GM12878 (cell line): ENCODE results near the gene LGALS9C. TPM values are rescaled to one million over a fixed set of nuclear protein-coding genes. Genes with fewer than 3 reads are reported as not detected.
"Not testable (repeated sequence)": the region's sequence is repeated elsewhere in the genome, so short reads cannot be mapped to it uniquely, and the experiment has no call there.

Experiments
- ATAC-seq: fragments of 200-7000 bp; cut with Tn5 transposase; 3 replicates; pipeline ENCODE4 v1.9.1; 2020; ENCODE audit warnings: mild to moderate bottlenecking, moderate library complexity
- BruUV-seq: library from RNA; stranded (reverse); fragments of 400-500 nt; replicated peaks from 2 replicates; lab custom pipeline; 2021; lab: Mats Ljungman, UMichigan
- CTCF ChIA-PET: fragments of 300-600 bp; sonication (Branson Sonifier 250); formaldehyde crosslinking; extraction: SDS; loops from one replicate; lab custom pipeline; 2021; ENCODE audit warnings: inconsistent platforms; lab: Yijun Ruan, JAX
- POLR2A ChIA-PET: fragments of 350-600 bp; formaldehyde crosslinking; extraction: SDS; loops from one replicate; lab custom pipeline; 2021; ENCODE audit warnings: inconsistent platforms; lab: Charles Lee
- RAD21 ChIA-PET: fragments of 300-600 bp; sonication (Branson Sonifier 250); formaldehyde crosslinking; loops from one replicate; lab custom pipeline; 2023; ENCODE audit warnings: antibody characterized with exemption; ENCODE audit not compliant: unreplicated experiment; lab: Charles Lee
- SMC1A ChIA-PET: fragments of 300-600 bp; sonication (Branson Sonifier 250); formaldehyde crosslinking; loops from one replicate; lab custom pipeline; 2023; ENCODE audit not compliant: unreplicated experiment, uncharacterized antibody; lab: Charles Lee
- DNase-seq: peaks from one replicate; pipeline ENCODE4 v3.0.0-alpha.2; 2011; ENCODE audit warnings: low read depth, low spot score
- FAIRE-seq: peaks from 3 replicates; lab custom pipeline; 2011; peaks lifted over from hg19 to GRCh38; lab: Jason Lieb, UNC
- H2AFZ ChIP-seq: 2 replicates; pipeline ENCODE4 v1.6.0; 2011; ENCODE audit warnings: low read depth, low read length, control low read depth; ENCODE audit not compliant: control insufficient read depth
- H3K27ac ChIP-seq: 2 replicates; pipeline ENCODE4 v1.5.1; 2011; ENCODE audit warnings: control low read depth; ENCODE audit not compliant: control insufficient read depth, insufficient read depth
- H3K27me3 ChIP-seq, 2 experiments: replicated peaks in 1 of 2; 2 replicates each; pipeline versions ENCODE4 v1.6.0 to v1.6.1; 2011; ENCODE audit warnings: low read length in 1 of 2; ENCODE audit not compliant: control insufficient read depth in 2 of 2, insufficient read depth in 2 of 2
- H3K36me3 ChIP-seq, 2 experiments: 2 replicates each; pipeline ENCODE4 v1.5.1; 2011; ENCODE audit warnings: low read length in 1 of 2; ENCODE audit not compliant: control insufficient read depth in 2 of 2, insufficient read depth in 2 of 2
- H3K4me1 ChIP-seq: 2 replicates; pipeline ENCODE4 v1.6.1; 2011; ENCODE audit warnings: mild to moderate bottlenecking, low read length, moderate library complexity, mixed read lengths; ENCODE audit not compliant: control insufficient read depth, insufficient read depth
- H3K4me2 ChIP-seq: 2 replicates; pipeline ENCODE4 v1.6.0; 2011; ENCODE audit warnings: control low read depth; ENCODE audit not compliant: control insufficient read depth, insufficient read depth
- H3K4me3 ChIP-seq: fragments of 200-600 bp; sonication (generic); 2 replicates; pipeline ENCODE4 v1.5.1; 2016
- H3K79me2 ChIP-seq: 2 replicates; pipeline ENCODE4 v1.6.0; 2011; ENCODE audit warnings: low read length; ENCODE audit not compliant: control insufficient read depth, insufficient read depth
- H3K9ac ChIP-seq: 2 replicates; pipeline ENCODE4 v1.8.0; 2011; ENCODE audit warnings: low read length, control low read depth, mixed read lengths; ENCODE audit not compliant: control insufficient read depth, insufficient read depth
- H3K9me3 ChIP-seq: replicated peaks from 3 replicates; pipeline ENCODE4 v1.5.1; 2011; ENCODE audit warnings: mild to moderate bottlenecking, low read length; ENCODE audit not compliant: control insufficient read depth, insufficient read depth
- H4K20me1 ChIP-seq: 2 replicates; pipeline ENCODE4 v1.6.0; 2011; ENCODE audit not compliant: control insufficient read depth, insufficient read depth
- WGBS: methylation state at CpG from one replicate; pipeline ENCODE4 v1.1.6; 2016; ENCODE audit warnings: low lambda C conversion rate; ENCODE audit not compliant: insufficient replicate concordance, insufficient coverage; ENCODE audit errors: missing lambda C conversion rate; 5-methylcytosine and 5-hydroxymethylcytosine counted together
- in situ Hi-C: fragments of 300-500 bp; cut with MboI; formaldehyde crosslinking; loops from 9 replicates; pipeline ENCODE4 v1.14.3; 2018; ENCODE audit warnings: mixed read lengths
- intact Hi-C: fragments of 100-400 bp; cut with micrococcal nuclease; formaldehyde crosslinking; loops from one replicate; pipeline ENCODE4 v1.14.2; 2022; ENCODE audit not compliant: unreplicated experiment
- polyA plus RNA-seq, 11 experiments: library from polyadenylated mRNA; depleted of rRNA in 4 of 11; unstranded in 6 of 11; stranded (reverse) in 5 of 11; fragments of >200 nt; fragmentation: Nextera tagmentation in 4 of 11; fragmentation: Illumina TruSeq in 1 of 11; extraction: Ambion mirVana in 4 of 11; extraction: Trizol in 1 of 11; gene quantifications; 1 replicate in 1 of 11; 2 replicates in 10 of 11; pipeline versions ENCODE4 v1.2.1 to v1.2.3, GENCODE V29; 2011 to 2016; ENCODE audit warnings: inconsistent platforms in 2 of 11, missing spikeins in 2 of 11, low read depth in 1 of 11
- total RNA-seq, 4 experiments: library from RNA; depleted of rRNA in 3 of 4; stranded (reverse); fragments of >200 nt in 3 of 4; fragmentation: Illumina TruSeq in 1 of 4; extraction: Trizol in 1 of 4; gene quantifications; 2 replicates each; pipeline versions ENCODE4 v1.2.1 to v1.2.3, GENCODE V29; 2013 to 2021

LGALS9C gene
- total and polyA plus RNA-seq, 10 of the 15 experiments (the other 5 are each of a cell fraction or from before 2014, with no cell fraction given): 0.18 to 2.0 (median 1.1) TPM; not detected in 1

DNA sequence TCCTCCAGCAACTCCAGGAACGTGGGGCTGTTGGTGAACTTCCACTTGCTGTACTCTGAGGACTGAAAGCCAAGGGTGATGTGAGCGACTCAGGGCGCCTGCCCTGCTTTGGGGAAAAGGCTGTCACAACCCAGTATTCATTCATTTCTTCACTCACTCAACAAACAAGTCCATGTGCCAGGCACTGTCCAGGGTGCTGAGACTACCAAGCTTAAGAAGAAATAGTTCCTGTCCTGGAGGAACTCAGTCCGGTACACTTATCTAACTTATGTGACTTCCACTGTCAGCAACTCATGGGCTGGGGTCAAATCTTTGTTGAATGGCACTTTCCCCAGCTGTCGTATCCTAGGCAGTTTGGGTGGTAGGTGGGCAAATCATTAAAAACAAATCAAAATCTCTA is 26.6 kb downstream of the LGALS9C start:
- RAD21 ChIA-PET, DNase-seq, H3K4me2 ChIP-seq, SMC1A ChIA-PET, POLR2A ChIA-PET, in situ Hi-C loops, H4K20me1 ChIP-seq, BruUV-seq, H3K36me3 ChIP-seq, CTCF ChIA-PET, H3K9ac ChIP-seq, FAIRE-seq, H3K27ac ChIP-seq, H3K27me3 ChIP-seq, H3K4me1 ChIP-seq, H3K4me3 ChIP-seq, H2AFZ ChIP-seq, ATAC-seq, H3K9me3 ChIP-seq, H3K79me2 ChIP-seq, intact Hi-C loops: not testable (repeated sequence)
- WGBS: no CpG with 5 or more reads among the region's 5 CpGs

GRCh38 chr17:18507729-18508128 is 31.1 kb downstream of the LGALS9C start:
- H3K9me3 ChIP-seq, FAIRE-seq, H3K4me1 ChIP-seq, ATAC-seq, H3K4me2 ChIP-seq, H3K27me3 ChIP-seq, POLR2A ChIA-PET, H3K9ac ChIP-seq, H3K36me3 ChIP-seq, H3K27ac ChIP-seq, BruUV-seq, in situ Hi-C loops, H3K4me3 ChIP-seq, SMC1A ChIA-PET, H3K79me2 ChIP-seq, H4K20me1 ChIP-seq, CTCF ChIA-PET, intact Hi-C loops, H2AFZ ChIP-seq, DNase-seq, RAD21 ChIA-PET: not testable (repeated sequence)
- 0% methylated on average over 2 of the region's 9 CpGs for WGBS

GRCh38 chr17:18508667-18509066 is 32.1 kb downstream of the LGALS9C start:
- FAIRE-seq, H3K27me3 ChIP-seq, in situ Hi-C loops, H3K36me3 ChIP-seq, RAD21 ChIA-PET, intact Hi-C loops, POLR2A ChIA-PET, SMC1A ChIA-PET, ATAC-seq, H3K27ac ChIP-seq, H3K79me2 ChIP-seq, H2AFZ ChIP-seq, H4K20me1 ChIP-seq, BruUV-seq, H3K4me2 ChIP-seq, H3K9me3 ChIP-seq, CTCF ChIA-PET, H3K9ac ChIP-seq, H3K4me1 ChIP-seq, H3K4me3 ChIP-seq, DNase-seq: not testable (repeated sequence)
- 91% methylated on average over 2 of the region's 3 CpGs for WGBS
